Measurements from ENCODE around the gene HGF.

GRCh38 chr7:81791568-81792518 is 22.0 kb upstream of the HGF start:
- no peak for TF ChIP-seq CTCF (IDR thresholded peaks at IDR 0.05)
- no peak for TF ChIP-seq EZH2 (IDR thresholded peaks at IDR 0.05)
- no peak for TF ChIP-seq EZH2phosphoT487 (IDR thresholded peaks at IDR 0.05)

All from neural progenitor cell (in vitro differentiated cells).